MM.1S (cell line): ENCODE measurements around the gene CALR3.

Experiments
- EZH2phosphoT487 ChIP-seq: fragments of 300-600 bp; sonication (generic); IDR thresholded peaks from 2 replicates; pipeline ENCODE4 v1.6.1; 2018; ENCODE audit warnings: antibody characterized with exemption, low read length
- TF ChIP-seq, protein P1 (sequence below): fragments of 300-600 bp; sonication (generic); IDR thresholded peaks from 2 replicates; pipeline ENCODE4 v1.5.1; 2016; ENCODE audit warnings: antibody characterized with exemption, low read length, mixed read lengths

DNA sequence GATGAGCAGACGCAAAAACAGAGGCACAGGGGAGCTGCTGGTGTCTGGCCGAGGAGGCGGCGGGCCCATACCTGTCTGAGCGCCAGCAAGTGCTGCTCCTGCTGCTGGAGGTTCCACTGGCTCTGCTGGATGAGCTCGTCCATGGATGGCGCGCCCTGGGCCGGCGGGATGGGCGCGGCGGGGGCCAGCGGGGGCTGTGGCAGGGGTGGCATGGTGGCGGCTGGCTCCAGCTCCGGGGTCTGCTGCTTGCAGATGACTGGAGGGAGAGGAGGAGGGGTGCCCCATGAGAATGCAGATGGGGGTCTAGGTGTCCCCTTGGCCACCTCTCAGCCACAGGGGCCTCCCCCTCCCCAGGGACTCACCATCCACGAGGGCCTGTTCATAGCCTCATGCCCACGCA lies 39.4 kb upstream of the CALR3 start:
- TF ChIP-seq, protein P1, sequence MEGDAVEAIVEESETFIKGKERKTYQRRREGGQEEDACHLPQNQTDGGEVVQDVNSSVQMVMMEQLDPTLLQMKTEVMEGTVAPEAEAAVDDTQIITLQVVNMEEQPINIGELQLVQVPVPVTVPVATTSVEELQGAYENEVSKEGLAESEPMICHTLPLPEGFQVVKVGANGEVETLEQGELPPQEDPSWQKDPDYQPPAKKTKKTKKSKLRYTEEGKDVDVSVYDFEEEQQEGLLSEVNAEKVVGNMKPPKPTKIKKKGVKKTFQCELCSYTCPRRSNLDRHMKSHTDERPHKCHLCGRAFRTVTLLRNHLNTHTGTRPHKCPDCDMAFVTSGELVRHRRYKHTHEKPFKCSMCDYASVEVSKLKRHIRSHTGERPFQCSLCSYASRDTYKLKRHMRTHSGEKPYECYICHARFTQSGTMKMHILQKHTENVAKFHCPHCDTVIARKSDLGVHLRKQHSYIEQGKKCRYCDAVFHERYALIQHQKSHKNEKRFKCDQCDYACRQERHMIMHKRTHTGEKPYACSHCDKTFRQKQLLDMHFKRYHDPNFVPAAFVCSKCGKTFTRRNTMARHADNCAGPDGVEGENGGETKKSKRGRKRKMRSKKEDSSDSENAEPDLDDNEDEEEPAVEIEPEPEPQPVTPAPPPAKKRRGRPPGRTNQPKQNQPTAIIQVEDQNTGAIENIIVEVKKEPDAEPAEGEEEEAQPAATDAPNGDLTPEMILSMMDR: no peak
- no peak for TF ChIP-seq EZH2phosphoT487
